B cell (primary cell): ENCODE results near the gene LONP2. TPM values are rescaled to one million over a fixed set of nuclear protein-coding genes. Genes with fewer than 3 reads are reported as not detected.

Source experiments
- ATAC-seq: fragments of 200-7000 bp; cut with Tn5 transposase; one replicate; pipeline ENCODE4 v1.10.0; 2021; ENCODE audit warnings: low read depth, mild to moderate bottlenecking, moderate number of reproducible peaks, moderate library complexity
- CTCF ChIA-PET: fragments of 350-600 bp; sonication (Branson Sonifier 250); formaldehyde crosslinking; loops from one replicate; lab custom pipeline; 2021; ENCODE audit warnings: antibody characterized with exemption, inconsistent platforms; lab: Charles Lee
- POLR2A ChIA-PET: fragments of 350-600 bp; sonication (Branson Sonifier 250); formaldehyde crosslinking; loops from one replicate; lab custom pipeline; 2021; ENCODE audit warnings: antibody characterized with exemption; lab: Charles Lee
- DNase-seq: peaks from one replicate; pipeline ENCODE4 v3.0.0; 2013
- H2AFZ ChIP-seq: 2 replicates; pipeline ENCODE4 v1.6.1; 2012; ENCODE audit warnings: mild to moderate bottlenecking, low read depth, low read length; ENCODE audit not compliant: insufficient read depth, poor library complexity, severe bottlenecking
- H3K27ac ChIP-seq, 2 donors: 1 replicate in 1 of 2; 2 replicates in 1 of 2; pipeline ENCODE4 v1.5.1; 2012 to 2013; ENCODE audit warnings: low read length in 2 of 2, mild to moderate bottlenecking in 2 of 2, moderate library complexity in 1 of 2
- H3K27me3 ChIP-seq, 4 experiments: fragments of 200-600 bp in 1 of 4; sonication (generic) in 1 of 4; replicated peaks in 1 of 4; 1 replicate in 2 of 4; 2 replicates in 2 of 4; pipeline versions ENCODE4 v1.6.1 to v1.7.0; 2013 to 2016; ENCODE audit warnings: low read length in 3 of 4, mild to moderate bottlenecking in 2 of 4, mixed read lengths in 1 of 4, moderate library complexity in 1 of 4; ENCODE audit not compliant: insufficient read depth in 4 of 4, control insufficient read depth in 3 of 4; ENCODE audit errors: control extremely low read depth in 1 of 4
- H3K36me3 ChIP-seq, 2 experiments: replicated peaks in 1 of 2; 1 replicate in 1 of 2; 2 replicates in 1 of 2; pipeline versions ENCODE4 v1.6.1 to v1.7.1; 2013; ENCODE audit warnings: low read length in 1 of 2; ENCODE audit not compliant: insufficient read depth in 2 of 2, control insufficient read depth in 1 of 2; ENCODE audit errors: control extremely low read depth in 1 of 2, extremely low read depth in 1 of 2
- H3K4me1 ChIP-seq, 2 donors: fragments of 200-600 bp in 1 of 2; sonication (generic) in 1 of 2; 1 replicate in 1 of 2; 2 replicates in 1 of 2; pipeline versions ENCODE4 v1.5.1 to v1.6.1; 2013 to 2017; ENCODE audit warnings: low read length in 2 of 2; ENCODE audit not compliant: control insufficient read depth in 2 of 2, insufficient read depth in 2 of 2
- H3K4me2 ChIP-seq: replicated peaks from 2 replicates; pipeline ENCODE3; 2012; ENCODE audit warnings: mild to moderate bottlenecking, low read depth, low read length; ENCODE audit not compliant: poor library complexity, severe bottlenecking
- H3K4me3 ChIP-seq, 5 experiments: fragments of 200-600 bp in 1 of 5; sonication (generic) in 1 of 5; 1 replicate in 3 of 5; 2 replicates in 2 of 5; pipeline versions ENCODE4 v1.5.1 to v1.7.0; 2011 to 2016; ENCODE audit warnings: low read length in 4 of 5, mild to moderate bottlenecking in 4 of 5, low read depth in 2 of 5, control low read depth in 1 of 5, moderate library complexity in 1 of 5; ENCODE audit not compliant: insufficient read depth in 1 of 5; ENCODE audit errors: control extremely low read depth in 1 of 5, extremely low read depth in 1 of 5
- H3K79me2 ChIP-seq: fragments of 200-600 bp; sonication (generic); one replicate; pipeline ENCODE4 v1.6.0; 2016; ENCODE audit warnings: low read length; ENCODE audit not compliant: control insufficient read depth, insufficient read depth
- H3K9ac ChIP-seq: fragments of 200-600 bp; sonication (generic); 2 replicates; pipeline ENCODE4 v1.6.1; 2017; ENCODE audit warnings: mild to moderate bottlenecking, low read length, moderate library complexity
- H3K9me3 ChIP-seq, 3 donors: one replicate each; pipeline versions ENCODE4 v1.6.1 to v1.7.1; 2013; ENCODE audit warnings: low read length in 2 of 3; ENCODE audit not compliant: control insufficient read depth in 2 of 3, insufficient read depth in 1 of 3; ENCODE audit errors: control extremely low read depth in 1 of 3
- H4K20me1 ChIP-seq: 2 replicates; pipeline ENCODE4 v1.6.0; 2012; ENCODE audit warnings: mild to moderate bottlenecking, low read length; ENCODE audit not compliant: insufficient read depth, control insufficient read depth, poor library complexity, severe bottlenecking
- H3K27ac Mint-ChIP-seq: one replicate; pipeline ENCODE4 v1.8.0; 2021; ENCODE audit warnings: mixed read lengths
- H3K27me3 Mint-ChIP-seq: one replicate; pipeline ENCODE4 v1.8.0; 2021; ENCODE audit warnings: mixed read lengths
- H3K4me1 Mint-ChIP-seq: one replicate; pipeline ENCODE4 v1.8.0; 2021; ENCODE audit warnings: mixed read lengths
- H3K4me3 Mint-ChIP-seq: one replicate; pipeline ENCODE4 v1.8.0; 2021; ENCODE audit warnings: mixed read lengths
- H3K9me3 Mint-ChIP-seq: one replicate; pipeline ENCODE4 v1.8.0; 2022; ENCODE audit warnings: mixed read lengths; ENCODE audit not compliant: insufficient read depth
- EZH2 ChIP-seq: IDR thresholded peaks from 2 replicates; pipeline ENCODE4 v1.6.1; 2012; ENCODE audit warnings: borderline replicate concordance, low read depth, mild to moderate bottlenecking, moderate library complexity, low read length; ENCODE audit not compliant: insufficient read depth, poor library complexity, severe bottlenecking
- WGBS: methylation state at CpG from one replicate; pipeline ENCODE4 v1.1.5; 2013; ENCODE audit warnings: missing lambda C conversion rate; ENCODE audit not compliant: insufficient coverage; 5-methylcytosine and 5-hydroxymethylcytosine counted together
- intact Hi-C: fragments of 100-400 bp; cut with micrococcal nuclease; formaldehyde crosslinking; loops from one replicate; pipeline ENCODE4 v1.10.0; 2022
- polyA plus RNA-seq: library from polyadenylated mRNA; depleted of rRNA; stranded (reverse); fragments of >200 nt; gene quantifications from 2 replicates; pipeline ENCODE4 v1.2.3, GENCODE V29; 2012
- total RNA-seq, 2 donors: library from RNA; stranded (reverse); fragments of 120-200 nt in 1 of 2; gene quantifications; 1 replicate in 1 of 2; 2 replicates in 1 of 2; pipeline versions ENCODE4 v1.2.3 to v1.2.4, GENCODE V29; 2013 to 2022
- TF ChIP-seq, protein P1 (sequence below): fragments of 200-600 bp; IDR thresholded peaks from one replicate; pipeline ENCODE4 v1.8.0; 2022; ENCODE audit warnings: antibody characterized with exemption, mild to moderate bottlenecking

Gene LONP2
- total and polyA plus RNA-seq, 2 donors (not counting 1 experiment from before 2014, with no cell fraction given), result 39.3 to 84.2 TPM

DNA sequence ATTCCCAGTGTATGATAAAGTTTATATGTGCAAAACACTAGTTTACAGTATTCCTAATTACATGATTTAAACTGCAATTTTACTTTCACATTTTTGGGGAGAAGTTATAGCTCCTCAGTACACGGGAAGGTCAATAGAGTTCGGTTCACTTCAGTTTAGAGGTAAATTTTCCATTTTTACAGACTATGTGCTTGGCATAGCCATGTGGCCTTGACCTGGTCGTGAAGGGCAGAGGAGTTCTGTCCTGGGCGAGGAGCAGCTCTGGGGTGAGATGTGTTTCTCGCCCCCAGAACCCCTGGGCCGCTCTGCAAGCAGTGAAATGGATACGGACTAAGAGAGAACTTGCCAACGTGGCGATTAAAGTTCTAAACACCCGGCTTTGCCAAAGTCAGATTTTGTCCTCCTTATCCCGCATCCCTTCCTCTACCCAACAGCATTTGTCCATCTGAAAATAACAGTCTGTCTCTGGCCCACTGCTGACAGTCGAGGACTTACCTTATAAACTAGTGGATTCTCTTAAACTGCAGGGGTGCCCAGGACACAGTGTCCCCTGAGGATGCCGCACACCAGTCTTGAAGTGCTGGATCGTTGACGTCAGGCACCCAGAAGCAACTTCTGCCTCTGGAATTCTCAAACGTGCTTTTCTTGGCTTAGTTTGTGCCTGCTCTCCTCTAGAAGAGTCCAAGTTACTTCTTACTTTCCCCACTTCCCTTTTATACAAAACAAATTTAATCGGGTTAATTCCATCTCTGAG is 142.6 kb downstream of the LONP2 start:
- H2AFZ ChIP-seq, result peak overlapping the region; percentile 9
- no peaks in the 10 kb centered on the region for H3K27me3 Mint-ChIP-seq
- no peak overlapping the region for H3K9ac ChIP-seq
- ChIA-PET CTCF (interaction anchor here (0.8 to 1.2 kb wide), 2 partner anchors 18 to 236 kb away, joined by 3 read pairs; no protein-coding TSS in a partner anchor), POLR2A (interaction anchor here (0.6 to 1.2 kb wide), 2 partner anchors 38 to 140 kb away, joined by 3 to 4 read pairs; no protein-coding TSS in a partner anchor)
- no peak for DNase-seq
- H3K9me3 Mint-ChIP-seq, result no peaks in the 10 kb centered on the region
- H3K36me3 ChIP-seq, result no peaks in the 10 kb centered on the region
- no peak overlapping the region for H3K4me2 ChIP-seq
- H3K4me3 Mint-ChIP-seq, result peak overlapping the region; percentile 49
- H3K4me1 Mint-ChIP-seq, result peaks cover 18% of the 10 kb centered on the region
- H3K27me3 ChIP-seq, result no peaks in the 10 kb centered on the region
- no peak overlapping the region for H3K4me3 ChIP-seq
- 99% methylated on average over 14 of the region's 17 CpGs for WGBS
- intact Hi-C loops, result no loop called here
- no peak for TF ChIP-seq EZH2
- TF ChIP-seq, protein P1, sequence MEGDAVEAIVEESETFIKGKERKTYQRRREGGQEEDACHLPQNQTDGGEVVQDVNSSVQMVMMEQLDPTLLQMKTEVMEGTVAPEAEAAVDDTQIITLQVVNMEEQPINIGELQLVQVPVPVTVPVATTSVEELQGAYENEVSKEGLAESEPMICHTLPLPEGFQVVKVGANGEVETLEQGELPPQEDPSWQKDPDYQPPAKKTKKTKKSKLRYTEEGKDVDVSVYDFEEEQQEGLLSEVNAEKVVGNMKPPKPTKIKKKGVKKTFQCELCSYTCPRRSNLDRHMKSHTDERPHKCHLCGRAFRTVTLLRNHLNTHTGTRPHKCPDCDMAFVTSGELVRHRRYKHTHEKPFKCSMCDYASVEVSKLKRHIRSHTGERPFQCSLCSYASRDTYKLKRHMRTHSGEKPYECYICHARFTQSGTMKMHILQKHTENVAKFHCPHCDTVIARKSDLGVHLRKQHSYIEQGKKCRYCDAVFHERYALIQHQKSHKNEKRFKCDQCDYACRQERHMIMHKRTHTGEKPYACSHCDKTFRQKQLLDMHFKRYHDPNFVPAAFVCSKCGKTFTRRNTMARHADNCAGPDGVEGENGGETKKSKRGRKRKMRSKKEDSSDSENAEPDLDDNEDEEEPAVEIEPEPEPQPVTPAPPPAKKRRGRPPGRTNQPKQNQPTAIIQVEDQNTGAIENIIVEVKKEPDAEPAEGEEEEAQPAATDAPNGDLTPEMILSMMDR, result no peak
- no peaks in the 10 kb centered on the region for H3K9me3 ChIP-seq
- no peak overlapping the region for H3K27ac ChIP-seq
- H4K20me1 ChIP-seq, result peaks cover 20% of the 10 kb centered on the region
- H3K27ac Mint-ChIP-seq, result peak overlapping the region; percentile 12
- ATAC-seq, result no peak
- H3K4me1 ChIP-seq, result peaks cover 15 to 17% of the 10 kb centered on the region in 2 donors
- peaks cover 28% of the 10 kb centered on the region for H3K79me2 ChIP-seq

DNA sequence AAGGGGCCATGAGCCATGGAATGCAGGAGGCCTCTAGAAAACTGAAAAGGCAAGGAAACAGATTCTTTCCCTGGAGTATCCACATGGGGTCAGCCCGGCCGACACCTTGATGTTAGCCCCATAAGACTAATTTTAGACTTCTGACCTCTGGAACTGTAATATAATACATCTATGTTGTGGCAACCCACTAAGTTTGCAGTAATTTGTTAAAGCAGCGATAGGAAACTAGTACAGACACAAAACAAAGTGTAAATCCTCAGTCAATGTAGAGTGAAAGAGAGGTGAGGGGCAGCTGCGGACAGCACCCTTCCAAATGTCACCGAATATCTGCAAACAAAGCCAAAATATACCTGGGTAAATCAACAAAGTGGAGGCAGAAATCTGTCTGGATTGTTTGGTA is 148.3 kb downstream of the LONP2 start:
- no peak for TF ChIP-seq EZH2
- TF ChIP-seq, protein P1, result no peak
- intact Hi-C loops, result no loop called here
- no peak overlapping the region for H3K27ac Mint-ChIP-seq
- H3K79me2 ChIP-seq, result no peaks in the 10 kb centered on the region
- no peak overlapping the region for H3K9ac ChIP-seq
- no peak overlapping the region for H3K4me3 Mint-ChIP-seq
- ATAC-seq, result no peak
- no peaks in the 10 kb centered on the region for H4K20me1 ChIP-seq
- ChIA-PET POLR2A (no interaction called here), CTCF (no interaction called here)
- peaks cover 3% of the 10 kb centered on the region for H3K4me1 Mint-ChIP-seq
- WGBS, result no CpG with 5 or more reads among the region's 5 CpGs
- H3K4me1 ChIP-seq, result no peaks in the 10 kb centered on the region
- DNase-seq, result no peak
- H3K9me3 ChIP-seq, result no peaks in the 10 kb centered on the region
- no peak overlapping the region for H3K27ac ChIP-seq
- H3K36me3 ChIP-seq, result no peaks in the 10 kb centered on the region
- no peaks in the 10 kb centered on the region for H3K9me3 Mint-ChIP-seq
- no peak overlapping the region for H3K4me2 ChIP-seq
- no peak overlapping the region for H3K4me3 ChIP-seq
- no peaks in the 10 kb centered on the region for H3K27me3 Mint-ChIP-seq
- H2AFZ ChIP-seq, result no peak overlapping the region
- no peaks in the 10 kb centered on the region for H3K27me3 ChIP-seq
